HEK293 (cell line): ENCODE results near the gene TAPBPL.
A peak's percentile ranks its signal among the peaks of the same experiment; 100 is the strongest.

Experiments used
- BCL11B ChIP-seq: fragments of 450-650 bp; formaldehyde crosslinking; IDR thresholded peaks from 2 replicates; pipeline ENCODE4 v1.5.1; 2016; ENCODE audit warnings: low read depth, missing biosample characterization, missing genetic modification characterization
- GLI2 ChIP-seq: fragments of 450-650 bp; formaldehyde crosslinking; IDR thresholded peaks from 2 replicates; pipeline ENCODE4; 2017; ENCODE audit warnings: missing biosample characterization, missing genetic modification characterization, low read depth, borderline replicate concordance
- GLIS1 ChIP-seq: fragments of 450-650 bp; formaldehyde crosslinking; IDR thresholded peaks from 2 replicates; pipeline ENCODE4 v1.5.1; 2016; ENCODE audit warnings: missing biosample characterization, missing genetic modification characterization
- KLF10 ChIP-seq: fragments of 450-650 bp; IDR thresholded peaks from 2 replicates; pipeline ENCODE4 v1.5.1; 2018; ENCODE audit warnings: missing biosample characterization, mild to moderate bottlenecking, missing genetic modification characterization
- MYNN ChIP-seq: fragments of 450-650 bp; formaldehyde crosslinking; IDR thresholded peaks from 2 replicates; pipeline ENCODE4 v1.5.1; 2016; ENCODE audit warnings: missing biosample characterization, missing genetic modification characterization, borderline replicate concordance
- OVOL3 ChIP-seq: fragments of 450-650 bp; formaldehyde crosslinking; IDR thresholded peaks from 2 replicates; pipeline ENCODE4 v1.5.1; 2016; ENCODE audit warnings: missing biosample characterization, missing genetic modification characterization
- SCRT2 ChIP-seq: fragments of 450-650 bp; formaldehyde crosslinking; IDR thresholded peaks from 2 replicates; pipeline ENCODE4 v1.5.1; 2016; ENCODE audit warnings: missing biosample characterization, missing genetic modification characterization
- SP2 ChIP-seq: fragments of 450-650 bp; formaldehyde crosslinking; IDR thresholded peaks from 2 replicates; pipeline ENCODE4 v1.5.1; 2016; ENCODE audit warnings: missing biosample characterization, missing genetic modification characterization
- ZBTB8A ChIP-seq: fragments of 450-650 bp; formaldehyde crosslinking; IDR thresholded peaks from 2 replicates; pipeline ENCODE4 v1.5.1; 2016; ENCODE audit warnings: missing biosample characterization, missing genetic modification characterization
- ZFP37 ChIP-seq: fragments of 450-650 bp; formaldehyde crosslinking; IDR thresholded peaks from 2 replicates; pipeline ENCODE4 v1.5.1; 2016; ENCODE audit warnings: missing biosample characterization, missing genetic modification characterization
- ZFP69B ChIP-seq: fragments of 450-650 bp; formaldehyde crosslinking; IDR thresholded peaks from 2 replicates; pipeline ENCODE4 v1.5.1; 2016; ENCODE audit warnings: missing biosample characterization, missing genetic modification characterization
- ZNF121 ChIP-seq: fragments of 450-650 bp; formaldehyde crosslinking; IDR thresholded peaks from 2 replicates; pipeline ENCODE4 v1.5.1; 2016; ENCODE audit warnings: missing biosample characterization, missing genetic modification characterization
- ZNF140 ChIP-seq: fragments of 450-650 bp; formaldehyde crosslinking; IDR thresholded peaks from 2 replicates; pipeline ENCODE4 v1.5.1; 2016; ENCODE audit warnings: missing biosample characterization, missing genetic modification characterization
- ZNF2 ChIP-seq: fragments of 450-650 bp; formaldehyde crosslinking; IDR thresholded peaks from 2 replicates; pipeline ENCODE4 v1.5.1; 2016; ENCODE audit warnings: missing biosample characterization, missing genetic modification characterization
- ZNF223 ChIP-seq: fragments of 450-650 bp; formaldehyde crosslinking; IDR thresholded peaks from 2 replicates; pipeline ENCODE4 v1.5.1; 2016; ENCODE audit warnings: missing biosample characterization, missing genetic modification characterization
- ZNF311 ChIP-seq: fragments of 450-650 bp; formaldehyde crosslinking; IDR thresholded peaks from 2 replicates; pipeline ENCODE4 v1.5.1; 2017; ENCODE audit warnings: missing biosample characterization, missing genetic modification characterization, borderline replicate concordance
- ZNF341 ChIP-seq: fragments of 450-650 bp; formaldehyde crosslinking; IDR thresholded peaks from 2 replicates; pipeline ENCODE4; 2016; ENCODE audit warnings: low read depth, missing biosample characterization, missing genetic modification characterization
- ZNF354C ChIP-seq: fragments of 450-650 bp; formaldehyde crosslinking; IDR thresholded peaks from 2 replicates; pipeline ENCODE4 v1.5.1; 2016; ENCODE audit warnings: missing biosample characterization, missing genetic modification characterization, low read depth, borderline replicate concordance
- ZNF394 ChIP-seq: fragments of 450-650 bp; formaldehyde crosslinking; IDR thresholded peaks from 2 replicates; pipeline ENCODE4 v1.5.1; 2016; ENCODE audit warnings: missing biosample characterization, missing genetic modification characterization, mild to moderate bottlenecking, moderate library complexity, borderline replicate concordance
- ZNF426 ChIP-seq: fragments of 450-650 bp; formaldehyde crosslinking; IDR thresholded peaks from 2 replicates; pipeline ENCODE4 v1.5.1; 2017; ENCODE audit warnings: missing biosample characterization, missing genetic modification characterization, mild to moderate bottlenecking, inconsistent platforms, moderate library complexity
- ZNF48 ChIP-seq: fragments of 450-650 bp; formaldehyde crosslinking; IDR thresholded peaks from 2 replicates; pipeline ENCODE4 v1.5.1; 2016; ENCODE audit warnings: missing biosample characterization, missing genetic modification characterization
- ZNF549 ChIP-seq: fragments of 450-650 bp; IDR thresholded peaks from 2 replicates; pipeline ENCODE4 v1.5.1; 2018; ENCODE audit warnings: missing biosample characterization, missing genetic modification characterization, mild to moderate bottlenecking, inconsistent platforms, moderate library complexity
- ZNF623 ChIP-seq: fragments of 450-650 bp; formaldehyde crosslinking; IDR thresholded peaks from 2 replicates; pipeline ENCODE4 v1.5.1; 2016; ENCODE audit warnings: missing biosample characterization, missing genetic modification characterization
- ZNF654 ChIP-seq: fragments of 450-650 bp; formaldehyde crosslinking; IDR thresholded peaks from 2 replicates; pipeline ENCODE4 v1.5.1; 2016; ENCODE audit warnings: low read depth, missing biosample characterization, missing genetic modification characterization
- ZNF670 ChIP-seq: fragments of 450-650 bp; formaldehyde crosslinking; IDR thresholded peaks from 2 replicates; pipeline ENCODE4 v1.5.1; 2016; ENCODE audit warnings: missing biosample characterization, missing genetic modification characterization, low read depth
- ZNF707 ChIP-seq: fragments of 450-650 bp; formaldehyde crosslinking; IDR thresholded peaks from 2 replicates; pipeline ENCODE4 v1.5.1; 2016; ENCODE audit warnings: missing biosample characterization, missing genetic modification characterization
- TF ChIP-seq, protein P1 (sequence below): fragments of 450-650 bp; formaldehyde crosslinking; IDR thresholded peaks from 2 replicates; pipeline ENCODE4 v1.5.1; 2016; ENCODE audit warnings: missing biosample characterization, missing genetic modification characterization
- TF ChIP-seq, protein P2 (sequence below): fragments of 450-650 bp; formaldehyde crosslinking; IDR thresholded peaks from 2 replicates; pipeline ENCODE4 v1.5.1; 2016; ENCODE audit warnings: missing biosample characterization, missing genetic modification characterization
- TF ChIP-seq, protein P3 (sequence below): fragments of 450-650 bp; formaldehyde crosslinking; conservative IDR thresholded peaks from 2 replicates; pipeline ENCODE4 v1.5.1; 2016; ENCODE audit warnings: low read depth, missing biosample characterization, missing genetic modification characterization
- TF ChIP-seq, protein P4 (sequence below): fragments of 450-650 bp; formaldehyde crosslinking; IDR thresholded peaks from 2 replicates; pipeline ENCODE4 v1.5.1; 2016; ENCODE audit warnings: missing biosample characterization, missing genetic modification characterization

The TAPBPL gene

DNA sequence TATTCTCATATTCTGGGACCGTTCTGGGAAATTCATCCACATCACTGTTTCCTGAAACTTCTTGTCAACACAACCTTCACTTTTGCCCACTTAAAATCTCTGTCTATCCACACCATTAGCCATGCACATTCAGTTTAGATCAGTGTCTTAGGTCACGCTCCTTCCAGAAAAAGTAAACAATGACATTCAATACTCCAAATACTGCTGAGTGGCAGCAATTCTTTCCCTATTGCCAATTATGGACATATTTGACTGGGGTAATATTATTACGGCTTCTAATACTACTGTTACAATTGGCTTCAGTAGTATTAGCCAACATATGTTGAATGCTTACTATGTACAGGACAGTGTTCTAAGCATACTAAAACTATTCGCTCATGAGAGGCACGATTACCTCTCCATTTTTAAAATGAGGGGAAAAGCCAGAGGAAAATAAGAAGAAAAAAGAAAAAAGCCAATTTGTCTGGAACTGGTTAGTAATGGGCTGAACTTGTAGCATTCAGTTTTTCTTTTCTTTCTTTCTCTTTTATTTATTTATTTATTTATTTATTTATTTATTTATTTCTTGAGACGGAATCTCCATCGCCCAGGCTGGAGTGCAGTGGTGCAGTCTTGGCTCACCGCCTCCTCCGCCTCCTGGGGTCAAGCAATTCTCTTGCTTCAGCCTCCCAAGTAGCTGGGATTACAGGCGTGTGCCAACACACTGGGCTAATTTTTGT is 44.4 kb upstream of the TAPBPL start (continued):
- TF ChIP-seq, protein P1, sequence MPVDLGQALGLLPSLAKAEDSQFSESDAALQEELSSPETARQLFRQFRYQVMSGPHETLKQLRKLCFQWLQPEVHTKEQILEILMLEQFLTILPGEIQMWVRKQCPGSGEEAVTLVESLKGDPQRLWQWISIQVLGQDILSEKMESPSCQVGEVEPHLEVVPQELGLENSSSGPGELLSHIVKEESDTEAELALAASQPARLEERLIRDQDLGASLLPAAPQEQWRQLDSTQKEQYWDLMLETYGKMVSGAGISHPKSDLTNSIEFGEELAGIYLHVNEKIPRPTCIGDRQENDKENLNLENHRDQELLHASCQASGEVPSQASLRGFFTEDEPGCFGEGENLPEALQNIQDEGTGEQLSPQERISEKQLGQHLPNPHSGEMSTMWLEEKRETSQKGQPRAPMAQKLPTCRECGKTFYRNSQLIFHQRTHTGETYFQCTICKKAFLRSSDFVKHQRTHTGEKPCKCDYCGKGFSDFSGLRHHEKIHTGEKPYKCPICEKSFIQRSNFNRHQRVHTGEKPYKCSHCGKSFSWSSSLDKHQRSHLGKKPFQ: 0 out of 2 replicates have a peak, but pooled peaks have one; percentile 17
- TF ChIP-seq KLF10 (tag by site-specific recombination): no peak
- no peak for TF ChIP-seq ZNF2
- TF ChIP-seq ZNF707 (tag by site-specific recombination): no peak
- peak; percentile 59 for TF ChIP-seq ZNF654 (tag by site-specific recombination)
- TF ChIP-seq GLI2: peak; percentile 61; the same call in 1 of the 2 replicates
- TF ChIP-seq ZFP37: 0 out of 2 replicates have a peak, but pooled peaks have one; percentile 73
- TF ChIP-seq ZNF121 (tag by site-specific recombination): no peak
- no peak for TF ChIP-seq ZNF341
- TF ChIP-seq BCL11B (tag by site-specific recombination): no peak
- TF ChIP-seq ZNF426 (tag by site-specific recombination): peak; percentile 96
- TF ChIP-seq SCRT2 (tag by site-specific recombination): no peak
- TF ChIP-seq MYNN (tag by site-specific recombination): no peak
- TF ChIP-seq, protein P2, sequence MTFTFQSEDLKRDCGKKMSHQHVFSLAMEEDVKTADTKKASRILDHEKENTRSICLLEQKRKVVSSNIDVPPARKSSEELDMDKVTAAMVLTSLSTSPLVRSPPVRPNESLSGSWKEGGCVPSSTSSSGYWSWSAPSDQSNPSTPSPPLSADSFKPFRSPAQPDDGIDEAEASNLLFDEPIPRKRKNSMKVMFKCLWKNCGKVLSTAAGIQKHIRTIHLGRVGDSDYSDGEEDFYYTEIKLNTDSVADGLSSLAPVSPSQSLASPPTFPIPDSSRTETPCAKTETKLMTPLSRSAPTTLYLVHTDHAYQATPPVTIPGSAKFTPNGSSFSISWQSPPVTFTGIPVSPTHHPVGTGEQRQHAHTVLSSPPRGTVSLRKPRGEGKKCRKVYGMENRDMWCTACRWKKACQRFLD (tag by site-specific recombination): no peak
- no peak for TF ChIP-seq ZFP69B (tag by site-specific recombination)
- TF ChIP-seq ZBTB8A (tag by site-specific recombination): peak; percentile 83
- no peak for TF ChIP-seq ZNF549 (tag by site-specific recombination)
- 0 out of 2 replicates have a peak, but pooled peaks have one; percentile 12 for TF ChIP-seq GLIS1 (tag by site-specific recombination)
- TF ChIP-seq ZNF670 (tag by site-specific recombination): no peak
- TF ChIP-seq ZNF354C (tag by site-specific recombination): no peak
- TF ChIP-seq, protein P3, sequence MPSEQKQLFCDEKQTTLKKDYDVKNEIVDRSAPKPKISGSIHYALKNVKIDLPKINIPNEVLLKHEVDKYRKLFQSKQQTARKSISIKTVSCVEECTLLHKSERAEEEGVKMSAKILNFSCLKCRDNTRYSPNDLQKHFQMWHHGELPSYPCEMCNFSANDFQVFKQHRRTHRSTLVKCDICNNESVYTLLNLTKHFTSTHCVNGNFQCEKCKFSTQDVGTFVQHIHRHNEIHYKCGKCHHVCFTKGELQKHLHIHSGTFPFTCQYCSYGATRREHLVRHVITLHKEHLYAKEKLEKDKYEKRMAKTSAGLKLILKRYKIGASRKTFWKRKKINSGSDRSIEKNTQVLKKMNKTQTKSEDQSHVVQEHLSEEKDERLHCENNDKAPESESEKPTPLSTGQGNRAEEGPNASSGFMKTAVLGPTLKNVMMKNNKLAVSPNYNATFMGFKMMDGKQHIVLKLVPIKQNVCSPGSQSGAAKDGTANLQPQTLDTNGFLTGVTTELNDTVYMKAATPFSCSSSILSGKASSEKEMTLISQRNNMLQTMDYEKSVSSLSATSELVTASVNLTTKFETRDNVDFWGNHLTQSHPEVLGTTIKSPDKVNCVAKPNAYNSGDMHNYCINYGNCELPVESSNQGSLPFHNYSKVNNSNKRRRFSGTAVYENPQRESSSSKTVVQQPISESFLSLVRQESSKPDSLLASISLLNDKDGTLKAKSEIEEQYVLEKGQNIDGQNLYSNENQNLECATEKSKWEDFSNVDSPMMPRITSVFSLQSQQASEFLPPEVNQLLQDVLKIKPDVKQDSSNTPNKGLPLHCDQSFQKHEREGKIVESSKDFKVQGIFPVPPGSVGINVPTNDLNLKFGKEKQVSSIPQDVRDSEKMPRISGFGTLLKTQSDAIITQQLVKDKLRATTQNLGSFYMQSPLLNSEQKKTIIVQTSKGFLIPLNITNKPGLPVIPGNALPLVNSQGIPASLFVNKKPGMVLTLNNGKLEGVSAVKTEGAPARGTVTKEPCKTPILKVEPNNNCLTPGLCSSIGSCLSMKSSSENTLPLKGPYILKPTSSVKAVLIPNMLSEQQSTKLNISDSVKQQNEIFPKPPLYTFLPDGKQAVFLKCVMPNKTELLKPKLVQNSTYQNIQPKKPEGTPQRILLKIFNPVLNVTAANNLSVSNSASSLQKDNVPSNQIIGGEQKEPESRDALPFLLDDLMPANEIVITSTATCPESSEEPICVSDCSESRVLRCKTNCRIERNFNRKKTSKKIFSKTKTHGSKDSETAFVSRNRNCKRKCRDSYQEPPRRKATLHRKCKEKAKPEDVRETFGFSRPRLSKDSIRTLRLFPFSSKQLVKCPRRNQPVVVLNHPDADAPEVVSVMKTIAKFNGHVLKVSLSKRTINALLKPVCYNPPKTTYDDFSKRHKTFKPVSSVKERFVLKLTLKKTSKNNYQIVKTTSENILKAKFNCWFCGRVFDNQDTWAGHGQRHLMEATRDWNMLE (tag by site-specific recombination): peak; percentile 96
- peak; percentile 89; the same call in 1 of the 2 replicates for TF ChIP-seq ZNF140 (tag by site-specific recombination)
- peak; percentile 85 for TF ChIP-seq ZNF623 (tag by site-specific recombination)
- no peak for TF ChIP-seq ZNF311 (tag by site-specific recombination)
- TF ChIP-seq, protein P4, sequence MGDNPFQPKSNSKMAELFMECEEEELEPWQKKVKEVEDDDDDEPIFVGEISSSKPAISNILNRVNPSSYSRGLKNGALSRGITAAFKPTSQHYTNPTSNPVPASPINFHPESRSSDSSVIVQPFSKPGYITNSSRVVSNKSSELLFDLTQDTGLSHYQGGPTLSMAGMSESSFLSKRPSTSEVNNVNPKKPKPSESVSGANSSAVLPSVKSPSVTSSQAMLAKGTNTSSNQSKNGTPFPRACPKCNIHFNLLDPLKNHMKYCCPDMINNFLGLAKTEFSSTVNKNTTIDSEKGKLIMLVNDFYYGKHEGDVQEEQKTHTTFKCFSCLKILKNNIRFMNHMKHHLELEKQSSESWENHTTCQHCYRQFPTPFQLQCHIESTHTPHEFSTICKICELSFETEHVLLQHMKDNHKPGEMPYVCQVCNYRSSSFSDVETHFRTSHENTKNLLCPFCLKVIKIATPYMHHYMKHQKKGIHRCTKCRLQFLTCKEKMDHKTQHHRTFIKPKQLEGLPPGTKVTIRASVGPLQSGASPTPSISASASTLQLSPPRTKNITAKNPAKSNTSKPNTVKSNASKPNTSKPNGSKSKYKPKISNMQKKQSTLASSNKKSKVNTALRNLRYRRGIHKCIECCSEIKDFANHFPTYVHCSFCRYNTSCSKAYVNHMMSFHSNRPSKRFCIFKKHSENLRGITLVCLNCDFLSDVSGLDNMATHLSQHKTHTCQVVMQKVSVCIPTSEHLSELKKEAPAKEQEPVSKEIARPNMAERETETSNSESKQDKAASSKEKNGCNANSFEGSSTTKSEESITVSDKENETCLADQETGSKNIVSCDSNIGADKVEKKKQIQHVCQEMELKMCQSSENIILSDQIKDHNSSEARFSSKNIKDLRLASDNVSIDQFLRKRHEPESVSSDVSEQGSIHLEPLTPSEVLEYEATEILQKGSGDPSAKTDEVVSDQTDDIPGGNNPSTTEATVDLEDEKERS (tag by site-specific recombination): no peak
- TF ChIP-seq ZNF394: peak; percentile 99
- no peak for TF ChIP-seq ZNF48 (tag by site-specific recombination)
- no peak for TF ChIP-seq SP2
- TF ChIP-seq ZNF223: 0 out of 2 replicates have a peak, but pooled peaks have one; percentile 29
- TF ChIP-seq OVOL3 (tag by site-specific recombination): peak; percentile 28; the same call in 1 of the 2 replicates
